Muscle layer of colon (tissue), 2 donors: Measurements from ENCODE around the gene ZBTB49.
"Not testable (repeated sequence)": the region's sequence is repeated elsewhere in the genome, so short reads cannot be mapped to it uniquely, and the experiment has no call there.

Experiments
- H3K27ac ChIP-seq: one replicate; pipeline ENCODE4 v1.7.0; 2013; ENCODE audit warnings: low read depth, mild to moderate bottlenecking, low read length, moderate library complexity
- H3K27me3 ChIP-seq, 2 donors: one replicate each; pipeline ENCODE4 v1.7.0; 2013; ENCODE audit warnings: low read length in 2 of 2, mild to moderate bottlenecking in 2 of 2; ENCODE audit not compliant: insufficient read depth in 2 of 2, control insufficient read depth in 1 of 2
- H3K36me3 ChIP-seq: one replicate; pipeline ENCODE4 v1.7.0; 2013; ENCODE audit warnings: mild to moderate bottlenecking, low read length; ENCODE audit not compliant: insufficient read depth
- H3K4me1 ChIP-seq: one replicate; pipeline ENCODE4 v1.7.0; 2013; ENCODE audit warnings: mild to moderate bottlenecking, low read length; ENCODE audit not compliant: insufficient read depth
- H3K4me3 ChIP-seq, 2 donors: one replicate each; pipeline ENCODE4 v1.7.0; 2013; ENCODE audit warnings: low read length in 2 of 2, low read depth in 1 of 2, mild to moderate bottlenecking in 1 of 2, moderate library complexity in 1 of 2
- H3K9ac ChIP-seq: one replicate; pipeline ENCODE4 v1.7.0; 2013; ENCODE audit warnings: low read length
- H3K9me3 ChIP-seq: one replicate; pipeline ENCODE4 v1.7.0; 2013; ENCODE audit warnings: mild to moderate bottlenecking, low read length
- donor health status: abdominal sarcoma.
- donor health status: Adenocarcinoma of cecum.

ZBTB49 gene

DNA sequence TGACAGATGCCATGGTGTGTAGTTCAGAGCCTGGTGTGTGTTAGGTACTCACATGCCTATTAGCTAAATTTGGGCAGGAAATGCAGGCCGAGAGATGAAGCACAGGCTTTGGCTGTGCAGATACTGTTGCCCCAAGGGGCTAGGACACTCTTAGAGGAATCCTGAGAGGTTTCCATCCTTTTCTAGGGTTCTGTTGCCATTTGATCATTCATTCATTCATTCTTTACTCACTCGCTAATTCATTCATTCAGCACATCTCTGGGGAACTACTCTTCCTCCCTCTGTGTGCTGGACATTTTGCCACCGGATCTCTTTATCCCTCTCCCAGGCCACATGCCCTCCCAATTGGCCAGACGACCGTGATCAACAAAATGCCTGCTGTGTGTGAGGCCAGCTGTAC is 53.0 kb downstream of the ZBTB49 start:
- no peaks in the 10 kb centered on the region for H3K27me3 ChIP-seq
- H3K36me3 ChIP-seq: no peaks in the 10 kb centered on the region
- H3K4me1 ChIP-seq: no peaks in the 10 kb centered on the region
- H3K9me3 ChIP-seq: no peaks in the 10 kb centered on the region
- no peak overlapping the region for H3K27ac ChIP-seq
- no peak overlapping the region for H3K4me3 ChIP-seq
- no peak overlapping the region for H3K9ac ChIP-seq

DNA sequence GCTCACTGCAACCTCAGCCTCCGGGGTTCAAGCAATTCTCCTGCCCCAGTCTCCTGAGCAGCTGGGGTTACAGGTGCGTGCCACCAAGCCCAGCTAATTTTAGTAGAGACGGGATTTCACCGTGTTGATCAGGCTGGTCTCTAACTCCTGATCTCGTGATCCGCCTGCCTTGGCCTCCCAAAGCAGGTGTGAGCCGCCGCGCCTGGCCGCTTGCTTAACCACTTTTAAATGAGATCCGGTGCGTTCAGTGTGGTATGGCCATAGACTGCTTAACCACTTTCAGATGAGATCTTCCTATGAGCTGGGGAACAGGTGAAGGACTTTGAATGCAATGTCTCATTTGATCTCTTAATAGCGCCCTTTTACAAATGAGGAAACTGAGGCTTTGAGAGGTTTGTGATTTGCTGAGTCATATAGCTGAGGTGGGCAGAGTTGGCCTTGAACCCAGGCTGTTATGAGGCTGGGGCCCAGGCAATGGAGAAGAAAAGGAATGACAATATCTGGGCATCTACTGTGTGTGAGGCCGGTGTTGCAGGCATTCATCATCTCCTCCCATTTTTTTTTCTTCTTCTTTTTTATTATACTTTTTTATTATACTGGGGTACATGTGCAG is 55.0 kb downstream of the ZBTB49 start:
- H3K4me3 ChIP-seq: no peak overlapping the region
- H3K27me3 ChIP-seq: no peaks in the 10 kb centered on the region

DNA sequence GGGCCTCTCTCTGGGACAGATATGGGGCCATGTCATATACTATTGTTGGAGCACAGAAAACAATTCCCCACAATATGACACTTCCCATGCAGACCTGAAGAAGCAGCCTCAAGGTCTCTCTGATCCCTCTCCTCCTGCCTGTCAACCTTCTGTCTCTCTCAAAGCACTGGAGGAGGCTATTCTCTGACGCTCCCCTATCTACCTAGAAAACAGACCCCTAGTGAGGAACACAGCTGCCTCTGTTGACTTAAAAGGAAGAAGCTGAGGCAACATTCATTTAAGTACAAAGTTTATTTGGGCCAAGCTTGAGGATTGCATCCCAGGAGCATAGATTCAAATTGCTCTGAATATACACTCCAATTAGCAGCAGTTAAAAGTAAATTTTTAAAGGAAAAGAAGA is 57.5 kb downstream of the ZBTB49 start:
- Histone ChIP-seq H3K4me3 (no peak overlapping the region), H3K36me3 (no peaks in the 10 kb centered on the region), H3K27me3 (no peaks in the 10 kb centered on the region), H3K9me3 (no peaks in the 10 kb centered on the region), H3K9ac (no peak overlapping the region), H3K27ac (no peak overlapping the region), H3K4me1 (no peaks in the 10 kb centered on the region)

More for the DNA sequence above, 55.0 kb downstream of the ZBTB49 start:
- no peaks in the 10 kb centered on the region for H3K4me1 ChIP-seq
- H3K9ac ChIP-seq: no peak overlapping the region
- H3K9me3 ChIP-seq: no peaks in the 10 kb centered on the region
- H3K27ac ChIP-seq: no peak overlapping the region
- no peaks in the 10 kb centered on the region for H3K36me3 ChIP-seq

GRCh38 chr4:4348585-4348984 is 58.5 kb downstream of the ZBTB49 start:
- not testable (repeated sequence) for H3K4me3 ChIP-seq, H3K9ac ChIP-seq, H3K27ac ChIP-seq, H3K4me1 ChIP-seq, H3K36me3 ChIP-seq, H3K27me3 ChIP-seq, H3K9me3 ChIP-seq

DNA sequence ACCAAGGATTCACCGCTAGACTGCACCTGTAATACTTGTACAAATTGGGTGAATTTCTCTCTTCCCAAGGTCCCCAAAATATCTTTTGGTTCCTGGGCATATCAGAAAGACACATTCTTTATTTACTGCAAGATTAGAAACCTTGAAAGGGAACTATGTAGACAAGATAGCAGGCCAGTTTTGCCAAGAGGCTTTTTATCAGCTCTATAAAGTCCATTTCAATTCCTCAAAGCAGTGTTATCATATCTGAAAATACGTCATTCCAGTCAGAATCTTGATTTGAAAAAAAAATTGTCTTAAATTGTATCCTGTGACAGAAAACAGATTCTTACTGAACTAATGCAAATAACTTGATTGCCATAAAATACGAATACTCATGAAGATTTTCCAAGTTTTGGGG is 59.8 kb downstream of the ZBTB49 start:
- Histone ChIP-seq H3K4me1 (no peaks in the 10 kb centered on the region), H3K27ac (no peak overlapping the region), H3K9ac (no peak overlapping the region), H3K36me3 (no peaks in the 10 kb centered on the region), H3K27me3 (no peaks in the 10 kb centered on the region), H3K9me3 (no peaks in the 10 kb centered on the region), H3K4me3 (no peak overlapping the region)

DNA sequence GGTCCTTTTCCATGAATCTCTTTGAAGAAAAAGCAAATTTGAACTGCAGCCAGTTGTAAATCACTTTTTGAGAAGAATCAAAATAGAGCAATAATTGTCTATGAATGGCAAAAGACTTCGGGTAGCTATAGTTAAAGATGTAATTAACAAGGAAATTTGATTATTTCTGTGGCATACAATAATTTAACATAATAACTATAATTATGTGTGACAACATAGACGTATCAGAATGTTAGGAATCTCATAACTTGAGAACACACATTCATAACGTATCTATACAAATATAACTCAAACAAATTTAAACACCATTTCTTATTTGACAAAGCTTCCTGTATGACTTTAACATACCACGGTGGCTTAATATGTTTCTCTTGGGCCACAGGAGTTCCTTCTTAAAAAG is 60.9 kb downstream of the ZBTB49 start:
- H3K36me3 ChIP-seq: no peaks in the 10 kb centered on the region
- no peak overlapping the region for H3K4me3 ChIP-seq
- no peaks in the 10 kb centered on the region for H3K9me3 ChIP-seq
- no peak overlapping the region for H3K9ac ChIP-seq
- H3K4me1 ChIP-seq: no peaks in the 10 kb centered on the region
- H3K27ac ChIP-seq: no peak overlapping the region
- H3K27me3 ChIP-seq: no peaks in the 10 kb centered on the region

DNA sequence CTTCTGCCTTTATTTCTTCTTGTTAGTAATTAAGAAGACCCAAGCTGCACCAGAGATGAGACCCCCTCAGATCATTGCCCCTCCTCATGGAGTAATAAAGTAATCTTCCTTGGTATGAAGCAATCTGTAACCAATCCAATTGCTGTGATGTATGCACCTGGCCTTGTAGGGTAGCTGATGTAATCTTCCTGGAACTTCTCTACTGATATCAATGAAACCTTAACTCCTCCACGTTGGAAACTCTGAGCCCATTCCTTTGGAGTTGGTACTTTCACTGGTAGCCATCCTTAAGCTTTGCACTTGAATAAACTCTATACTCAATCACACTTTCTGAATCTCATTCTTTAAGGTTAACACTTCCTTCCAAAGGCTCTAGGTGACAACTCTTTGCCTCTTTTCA is 65.3 kb downstream of the ZBTB49 start:
- no peak overlapping the region for H3K27ac ChIP-seq

GRCh38 chr4:4356106-4357041 is 66.3 kb downstream of the ZBTB49 start:
- H3K4me3 ChIP-seq: no peak overlapping the region

More for the DNA sequence above, 65.3 kb downstream of the ZBTB49 start:
- no peaks in the 10 kb centered on the region for H3K36me3 ChIP-seq
- no peak overlapping the region for H3K4me3 ChIP-seq
- H3K27me3 ChIP-seq: no peaks in the 10 kb centered on the region
- H3K4me1 ChIP-seq: no peaks in the 10 kb centered on the region
- no peak overlapping the region for H3K9ac ChIP-seq
- no peaks in the 10 kb centered on the region for H3K9me3 ChIP-seq

GRCh38 chr4:4358093-4358854 is 68.2 kb downstream of the ZBTB49 start:
- H3K36me3 ChIP-seq: no peaks in the 10 kb centered on the region
- H3K4me3 ChIP-seq: no peak overlapping the region

More at GRCh38 chr4:4356106-4357041, 66.3 kb downstream of the ZBTB49 start:
- Histone ChIP-seq H3K9ac (no peak overlapping the region), H3K27ac (no peak overlapping the region), H3K4me1 (no peaks in the 10 kb centered on the region), H3K27me3 (no peaks in the 10 kb centered on the region), H3K36me3 (no peaks in the 10 kb centered on the region), H3K9me3 (no peaks in the 10 kb centered on the region)

GRCh38 chr4:4361883-4362282 is 71.8 kb downstream of the ZBTB49 start:
- Histone ChIP-seq H3K36me3 (no peaks in the 10 kb centered on the region), H3K9me3 (no peaks in the 10 kb centered on the region), H3K4me1 (no peaks in the 10 kb centered on the region), H3K27me3 (no peaks in the 10 kb centered on the region), H3K27ac (no peak overlapping the region), H3K4me3 (no peak overlapping the region), H3K9ac (no peak overlapping the region)

More at GRCh38 chr4:4358093-4358854, 68.2 kb downstream of the ZBTB49 start:
- no peak overlapping the region for H3K27ac ChIP-seq
- H3K4me1 ChIP-seq: no peaks in the 10 kb centered on the region
- no peak overlapping the region for H3K9ac ChIP-seq
- H3K27me3 ChIP-seq: no peaks in the 10 kb centered on the region
- no peaks in the 10 kb centered on the region for H3K9me3 ChIP-seq

GRCh38 chr4:4362991-4363697 is 73.1 kb downstream of the ZBTB49 start:
- no peak overlapping the region for H3K4me3 ChIP-seq
- no peaks in the 10 kb centered on the region for H3K36me3 ChIP-seq
- no peaks in the 10 kb centered on the region for H3K9me3 ChIP-seq
- H3K27ac ChIP-seq: no peak overlapping the region
- no peaks in the 10 kb centered on the region for H3K4me1 ChIP-seq
- H3K9ac ChIP-seq: no peak overlapping the region
- H3K27me3 ChIP-seq: no peaks in the 10 kb centered on the region
